Measurements from ENCODE around the gene VAV2.
A peak's percentile ranks its signal among the peaks of the same experiment; 100 is the strongest.

Gene VAV2

GRCh38 chr9:133844881-133845410 is 147.2 kb downstream of the VAV2 start:
- H3K27me3 Mint-ChIP-seq = peaks cover 0 to 7% of the 10 kb centered on the region in 2 donors
- no peak overlapping the region for H3K4me3 Mint-ChIP-seq
- H3K4me1 Mint-ChIP-seq (ENCODE audit: low read depth in 2 of 2) = no peaks in the 10 kb centered on the region
- no peak overlapping the region for H3K27ac Mint-ChIP-seq
- DNase-seq = no peak
- no peak for ATAC-seq (replicated peaks)
- H3K36me3 Mint-ChIP-seq (ENCODE audit: insufficient read depth) = peaks cover 6% of the 10 kb centered on the region
- H3K9me3 Mint-ChIP-seq = no peaks in the 10 kb centered on the region

- no peak overlapping the region for H3K27ac Mint-ChIP-seq
- ATAC-seq (replicated peaks) (no peak), DNase-seq (no peak)
- no peaks in the 10 kb centered on the region for H3K9me3 Mint-ChIP-seq
- peaks cover 0 to 7% of the 10 kb centered on the region in 2 donors for H3K27me3 Mint-ChIP-seq
- H3K36me3 Mint-ChIP-seq (ENCODE audit: insufficient read depth) = peaks cover 6% of the 10 kb centered on the region
- H3K4me3 Mint-ChIP-seq = no peak overlapping the region
- H3K4me1 Mint-ChIP-seq (ENCODE audit: low read depth in 2 of 2) = no peaks in the 10 kb centered on the region
Measured at GRCh38 chr9:133844398-133844784, 147.7 kb downstream of the VAV2 start.

GRCh38 chr9:133843751-133844397 is 148.2 kb downstream of the VAV2 start:
- no peak overlapping the region for H3K27ac Mint-ChIP-seq
- H3K4me1 Mint-ChIP-seq (ENCODE audit: low read depth in 2 of 2) = no peaks in the 10 kb centered on the region
- ATAC-seq (replicated peaks) (no peak), DNase-seq (no peak)
- no peaks in the 10 kb centered on the region for H3K9me3 Mint-ChIP-seq
- H3K27me3 Mint-ChIP-seq = peaks cover 0 to 7% of the 10 kb centered on the region in 2 donors
- no peak overlapping the region for H3K4me3 Mint-ChIP-seq
- H3K36me3 Mint-ChIP-seq (ENCODE audit: insufficient read depth) = peaks cover 6% of the 10 kb centered on the region

GRCh38 chr9:133843250-133843649 is 148.9 kb downstream of the VAV2 start:
- Mint-ChIP-seq H3K27me3 (peaks cover 0 to 7% of the 10 kb centered on the region in 2 donors), H3K36me3 (ENCODE audit: insufficient read depth) (peaks cover 6% of the 10 kb centered on the region), H3K4me1 (ENCODE audit: low read depth in 2 of 2) (no peaks in the 10 kb centered on the region), H3K27ac (peak overlapping the region in 1 of 2 donors; percentile 49), H3K4me3 (no peak overlapping the region), H3K9me3 (no peaks in the 10 kb centered on the region)
- no peak for ATAC-seq (replicated peaks)
- DNase-seq = no peak

GRCh38 chr9:133842721-133843227 is 149.3 kb downstream of the VAV2 start:
- Mint-ChIP-seq H3K27ac (peak overlapping the region in 1 of 2 donors; percentile 49), H3K4me3 (no peak overlapping the region), H3K4me1 (ENCODE audit: low read depth in 2 of 2) (no peaks in the 10 kb centered on the region), H3K27me3 (peaks cover 0 to 7% of the 10 kb centered on the region in 2 donors), H3K36me3 (ENCODE audit: insufficient read depth) (peaks cover 6% of the 10 kb centered on the region), H3K9me3 (no peaks in the 10 kb centered on the region)
- ATAC-seq (replicated peaks) (no peak), DNase-seq (no peak)

GRCh38 chr9:133842174-133842573 is 149.9 kb downstream of the VAV2 start:
- peaks cover 3% of the 10 kb centered on the region for H3K36me3 Mint-ChIP-seq (ENCODE audit: insufficient read depth)
- peaks cover 0 to 7% of the 10 kb centered on the region in 2 donors for H3K27me3 Mint-ChIP-seq
- H3K9me3 Mint-ChIP-seq = no peaks in the 10 kb centered on the region
- ATAC-seq (replicated peaks) (no peak), DNase-seq (no peak)
- no peak overlapping the region for H3K4me3 Mint-ChIP-seq
- no peak overlapping the region for H3K27ac Mint-ChIP-seq
- H3K4me1 Mint-ChIP-seq (ENCODE audit: low read depth in 2 of 2) = no peaks in the 10 kb centered on the region

GRCh38 chr9:133841167-133841812 is 150.8 kb downstream of the VAV2 start:
- Mint-ChIP-seq H3K4me1 (ENCODE audit: low read depth in 2 of 2) (no peaks in the 10 kb centered on the region), H3K4me3 (no peak overlapping the region), H3K27me3 (peaks cover 0 to 7% of the 10 kb centered on the region in 2 donors), H3K27ac (no peak overlapping the region), H3K36me3 (ENCODE audit: insufficient read depth) (peaks cover 3% of the 10 kb centered on the region), H3K9me3 (no peaks in the 10 kb centered on the region)
- no peak for DNase-seq
- no peak for ATAC-seq (replicated peaks)

- Mint-ChIP-seq H3K27me3 (peaks cover 0 to 7% of the 10 kb centered on the region in 2 donors), H3K36me3 (ENCODE audit: insufficient read depth) (peaks cover 3% of the 10 kb centered on the region), H3K4me1 (ENCODE audit: low read depth in 2 of 2) (no peaks in the 10 kb centered on the region), H3K27ac (no peak overlapping the region), H3K9me3 (no peaks in the 10 kb centered on the region), H3K4me3 (no peak overlapping the region)
- ATAC-seq (replicated peaks) (no peak), DNase-seq (no peak)
Measured at GRCh38 chr9:133839822-133840329, 152.2 kb downstream of the VAV2 start.

GRCh38 chr9:133838859-133839507 is 153.1 kb downstream of the VAV2 start:
- Mint-ChIP-seq H3K27ac (no peak overlapping the region), H3K36me3 (ENCODE audit: insufficient read depth) (peaks cover 3% of the 10 kb centered on the region), H3K4me3 (no peak overlapping the region), H3K4me1 (ENCODE audit: low read depth in 2 of 2) (no peaks in the 10 kb centered on the region), H3K9me3 (no peaks in the 10 kb centered on the region), H3K27me3 (peaks cover 0 to 7% of the 10 kb centered on the region in 2 donors)
- ATAC-seq (replicated peaks) (no peak), DNase-seq (no peak)

- Mint-ChIP-seq H3K27ac (no peak overlapping the region), H3K27me3 (no peaks in the 10 kb centered on the region)
Measured at GRCh38 chr9:133837627-133838597, 154.2 kb downstream of the VAV2 start.

GRCh38 chr9:133836818-133837217 is 155.3 kb downstream of the VAV2 start:
- H3K4me3 Mint-ChIP-seq = no peak overlapping the region
- DNase-seq = no peak
- H3K36me3 Mint-ChIP-seq (ENCODE audit: insufficient read depth) = peaks cover 3% of the 10 kb centered on the region
- ATAC-seq (replicated peaks) = no peak
- H3K9me3 Mint-ChIP-seq = no peaks in the 10 kb centered on the region
- no peak overlapping the region for H3K27ac Mint-ChIP-seq
- no peaks in the 10 kb centered on the region for H3K27me3 Mint-ChIP-seq
- H3K4me1 Mint-ChIP-seq (ENCODE audit: low read depth in 2 of 2) = no peaks in the 10 kb centered on the region

More at GRCh38 chr9:133837627-133838597, 154.2 kb downstream of the VAV2 start:
- DNase-seq = no peak
- H3K4me3 Mint-ChIP-seq = no peak overlapping the region
- no peaks in the 10 kb centered on the region for H3K9me3 Mint-ChIP-seq
- ATAC-seq (replicated peaks) = no peak
- H3K36me3 Mint-ChIP-seq (ENCODE audit: insufficient read depth) = peaks cover 3% of the 10 kb centered on the region
- no peaks in the 10 kb centered on the region for H3K4me1 Mint-ChIP-seq (ENCODE audit: low read depth in 2 of 2)

- DNase-seq (no peak), ATAC-seq (replicated peaks) (no peak)
- Mint-ChIP-seq H3K4me1 (ENCODE audit: low read depth in 2 of 2) (no peaks in the 10 kb centered on the region), H3K27me3 (no peaks in the 10 kb centered on the region), H3K27ac (no peak overlapping the region), H3K9me3 (no peaks in the 10 kb centered on the region), H3K4me3 (no peak overlapping the region), H3K36me3 (ENCODE audit: insufficient read depth) (peaks cover 3% of the 10 kb centered on the region)
Measured at GRCh38 chr9:133836001-133836758, 155.9 kb downstream of the VAV2 start.
